Adipocyte (in vitro differentiated cells): ENCODE data around the gene RNF14.

Experiments used
- DNase-seq: peaks from one replicate; pipeline ENCODE4 v3.0.0-alpha.2; 2015; ENCODE audit warnings: low read depth
- H3K27me3 ChIP-seq: replicated peaks from 2 replicates; pipeline ENCODE4 v1.7.0; 2013; ENCODE audit warnings: mild to moderate bottlenecking, low read length, moderate library complexity; ENCODE audit not compliant: control insufficient read depth, insufficient read depth
- H3K36me3 ChIP-seq: 2 replicates; pipeline ENCODE4 v1.7.0; 2013; ENCODE audit warnings: low read length, mild to moderate bottlenecking, moderate library complexity; ENCODE audit not compliant: control insufficient read depth, insufficient read depth, severe bottlenecking
- H3K4me1 ChIP-seq: 2 replicates; pipeline ENCODE4 v1.7.0; 2013; ENCODE audit warnings: mild to moderate bottlenecking, low read length, moderate library complexity; ENCODE audit not compliant: control insufficient read depth, insufficient read depth
- H3K4me3 ChIP-seq: 2 replicates; pipeline ENCODE4 v1.7.0; 2013; ENCODE audit warnings: mild to moderate bottlenecking, low read length, moderate library complexity
- H3K9ac ChIP-seq: 2 replicates; pipeline ENCODE4 v1.7.0; 2013; ENCODE audit warnings: mild to moderate bottlenecking, low read length, moderate library complexity
- H3K9me3 ChIP-seq: 2 replicates; pipeline ENCODE4 v1.7.0; 2013; ENCODE audit warnings: mild to moderate bottlenecking, low read length, moderate library complexity; ENCODE audit not compliant: control insufficient read depth

The RNF14 gene

DNA sequence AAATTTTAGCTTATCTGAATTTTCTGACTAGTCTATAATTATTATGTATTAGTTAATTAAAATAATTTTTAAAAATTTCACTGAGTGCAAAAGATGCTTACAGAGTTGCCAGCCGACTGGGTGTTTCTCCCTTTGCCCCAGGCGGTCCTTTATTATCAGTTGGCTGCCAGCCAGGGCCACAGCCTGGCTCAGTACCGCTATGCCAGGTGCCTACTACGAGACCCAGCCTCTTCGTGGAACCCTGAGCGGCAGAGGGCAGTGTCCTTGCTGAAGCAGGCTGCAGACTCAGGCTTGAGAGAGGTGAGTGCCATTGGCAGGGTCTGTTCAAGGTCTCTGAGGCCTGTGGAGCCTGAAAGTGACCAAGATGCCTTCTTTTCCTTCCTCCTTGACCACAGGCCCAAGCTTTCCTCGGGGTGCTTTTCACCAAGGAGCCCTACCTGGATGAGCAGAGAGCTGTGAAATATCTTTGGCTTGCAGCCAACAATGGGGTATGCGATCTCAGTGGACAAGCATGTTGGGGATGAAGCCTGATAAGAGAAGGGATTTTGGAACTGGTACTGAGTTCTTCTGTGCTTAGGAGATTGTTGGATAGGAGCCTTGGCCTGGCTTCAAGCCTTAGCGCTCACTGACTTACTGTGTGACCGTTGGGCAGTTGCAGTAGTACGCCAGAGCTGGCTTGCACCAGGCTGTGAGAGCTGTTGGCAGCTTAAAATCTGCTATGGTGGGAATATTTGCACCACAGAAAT lies 34.6 kb upstream of the RNF14 start:
- H3K4me3 ChIP-seq: no peak overlapping the region
- DNase-seq: no peak
- peaks cover 89% of the 10 kb centered on the region for H3K36me3 ChIP-seq
- H3K9me3 ChIP-seq: no peaks in the 10 kb centered on the region
- H3K9ac ChIP-seq: no peak overlapping the region
- H3K27me3 ChIP-seq: no peaks in the 10 kb centered on the region
- peaks cover 1% of the 10 kb centered on the region for H3K4me1 ChIP-seq

GRCh38 chr5:141935538-141935937 lies 33.4 kb upstream of the RNF14 start:
- Histone ChIP-seq H3K9me3 (no peaks in the 10 kb centered on the region), H3K27me3 (no peaks in the 10 kb centered on the region), H3K9ac (no peak overlapping the region), H3K4me3 (no peak overlapping the region), H3K4me1 (peaks cover 14% of the 10 kb centered on the region), H3K36me3 (peaks cover 82% of the 10 kb centered on the region)
- no peak for DNase-seq

DNA sequence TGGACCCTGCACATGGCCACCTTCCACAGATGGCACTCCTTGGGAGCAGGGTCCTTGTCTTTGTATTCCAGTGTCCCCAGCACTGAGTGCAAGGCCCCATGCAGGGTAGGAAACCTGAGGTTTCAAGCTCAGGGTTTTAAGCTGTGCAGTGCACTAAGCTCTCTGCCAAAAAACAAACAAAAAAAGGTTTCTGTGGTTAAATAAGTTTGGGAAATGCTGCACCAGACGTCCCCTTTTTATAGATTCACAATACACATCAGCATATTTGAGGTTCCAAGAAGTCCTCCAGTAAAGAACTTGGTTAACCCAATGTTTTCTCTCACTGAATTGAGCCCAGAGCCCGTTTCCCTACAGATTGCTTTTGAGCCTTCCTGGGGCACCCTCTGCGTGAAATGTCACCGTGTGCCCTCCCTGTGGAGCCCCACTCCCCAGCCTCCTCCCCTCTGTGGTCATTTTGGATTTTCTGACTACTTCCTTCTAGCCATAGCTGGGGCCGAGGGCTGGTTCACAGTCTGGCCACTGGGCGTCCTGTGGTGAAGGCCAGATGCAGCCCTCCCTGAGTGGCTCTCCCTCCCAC lies 28.1 kb upstream of the RNF14 start:
- H3K4me1 ChIP-seq: peaks cover 35% of the 10 kb centered on the region

DNA sequence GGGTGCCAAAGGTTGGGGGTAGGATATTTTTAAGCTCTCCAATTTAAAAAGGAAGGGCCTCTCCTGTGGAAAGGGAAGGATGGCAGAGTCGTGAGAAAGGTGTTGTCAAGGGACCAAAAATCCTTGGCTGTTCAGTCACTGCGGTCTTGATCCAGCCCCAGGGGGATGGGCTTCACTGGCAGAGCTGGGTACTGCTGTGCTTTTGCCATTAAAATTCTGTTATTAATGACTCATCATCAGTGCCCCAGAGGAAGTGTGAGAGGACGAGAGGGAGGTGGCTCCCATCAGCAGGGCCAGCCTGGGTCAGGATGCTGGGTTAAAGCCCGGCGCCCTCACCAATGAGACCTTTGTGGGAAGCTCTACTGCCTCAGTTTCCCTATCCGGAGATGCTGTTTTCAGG lies 27.6 kb upstream of the RNF14 start:
- peaks cover 35% of the 10 kb centered on the region for H3K4me1 ChIP-seq
- H3K36me3 ChIP-seq: peaks cover 30% of the 10 kb centered on the region
- H3K4me3 ChIP-seq: no peak overlapping the region
- no peak for DNase-seq
- no peaks in the 10 kb centered on the region for H3K9me3 ChIP-seq
- H3K27me3 ChIP-seq: peaks cover 2% of the 10 kb centered on the region
- H3K9ac ChIP-seq: peak overlapping the region; percentile 54

More for the DNA sequence above, 28.1 kb upstream of the RNF14 start:
- peaks cover 36% of the 10 kb centered on the region for H3K36me3 ChIP-seq
- no peaks in the 10 kb centered on the region for H3K27me3 ChIP-seq
- peak; percentile 16 for DNase-seq
- peak overlapping the region; percentile 54 for H3K9ac ChIP-seq
- no peak overlapping the region for H3K4me3 ChIP-seq
- H3K9me3 ChIP-seq: no peaks in the 10 kb centered on the region

DNA sequence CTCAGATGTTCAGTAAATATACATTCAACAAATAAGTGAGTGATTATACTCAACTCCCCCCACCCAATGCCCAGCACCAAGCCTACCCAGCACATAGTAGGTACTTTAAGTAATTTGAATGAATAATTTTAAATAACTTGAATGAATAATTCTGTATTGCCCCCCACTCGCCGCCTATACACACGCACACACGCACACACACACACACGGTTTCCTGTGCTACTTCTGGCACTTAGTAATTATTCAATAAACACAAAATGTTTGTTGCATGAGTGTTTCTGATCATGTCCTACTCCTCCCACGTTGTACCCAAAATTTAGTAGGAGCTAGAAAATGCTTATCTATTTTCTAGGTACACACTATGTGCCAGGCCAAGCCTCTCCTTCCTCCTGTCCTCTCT lies 27.1 kb upstream of the RNF14 start:
- Histone ChIP-seq H3K4me1 (peaks cover 35% of the 10 kb centered on the region), H3K27me3 (peaks cover 4% of the 10 kb centered on the region), H3K9me3 (no peaks in the 10 kb centered on the region), H3K4me3 (no peak overlapping the region), H3K36me3 (peaks cover 26% of the 10 kb centered on the region), H3K9ac (peak overlapping the region; percentile 54)
- no peak for DNase-seq

DNA sequence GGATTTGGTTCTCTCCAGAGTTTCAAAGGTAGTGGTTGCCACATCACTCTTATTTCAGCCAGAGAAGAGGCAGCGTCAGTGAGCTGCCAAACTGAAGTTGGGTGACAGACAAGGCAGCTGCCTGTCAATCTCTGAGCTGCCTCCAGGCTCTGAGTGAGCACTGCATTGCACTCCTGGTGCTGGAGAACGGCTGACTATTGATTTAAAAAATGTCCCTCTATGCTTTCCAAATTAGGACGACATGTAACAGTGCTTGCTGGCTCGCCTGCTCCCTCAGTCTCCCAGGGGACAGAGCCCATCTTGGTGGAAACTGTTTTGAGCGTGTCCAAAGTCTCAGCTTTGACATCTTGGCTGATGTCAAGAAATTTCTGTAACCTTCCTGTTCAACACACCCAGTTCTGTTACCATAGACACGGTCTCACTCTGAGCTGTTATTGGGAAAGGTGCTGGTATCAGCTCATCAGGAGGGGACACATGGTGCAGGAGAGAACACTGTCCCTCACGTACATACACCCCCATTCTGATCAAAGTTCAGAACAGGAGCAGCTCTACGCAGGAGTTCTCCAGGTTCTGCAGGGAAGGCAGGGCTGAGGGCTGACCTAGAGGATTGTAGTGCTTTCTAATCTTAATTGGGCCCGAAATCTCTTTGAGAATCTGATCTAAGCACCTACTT lies 26.6 kb upstream of the RNF14 start:
- no peak for DNase-seq
- Histone ChIP-seq H3K9ac (no peak overlapping the region), H3K9me3 (no peaks in the 10 kb centered on the region), H3K4me1 (peaks cover 35% of the 10 kb centered on the region), H3K27me3 (peaks cover 4% of the 10 kb centered on the region), H3K4me3 (no peak overlapping the region), H3K36me3 (peaks cover 20% of the 10 kb centered on the region)

DNA sequence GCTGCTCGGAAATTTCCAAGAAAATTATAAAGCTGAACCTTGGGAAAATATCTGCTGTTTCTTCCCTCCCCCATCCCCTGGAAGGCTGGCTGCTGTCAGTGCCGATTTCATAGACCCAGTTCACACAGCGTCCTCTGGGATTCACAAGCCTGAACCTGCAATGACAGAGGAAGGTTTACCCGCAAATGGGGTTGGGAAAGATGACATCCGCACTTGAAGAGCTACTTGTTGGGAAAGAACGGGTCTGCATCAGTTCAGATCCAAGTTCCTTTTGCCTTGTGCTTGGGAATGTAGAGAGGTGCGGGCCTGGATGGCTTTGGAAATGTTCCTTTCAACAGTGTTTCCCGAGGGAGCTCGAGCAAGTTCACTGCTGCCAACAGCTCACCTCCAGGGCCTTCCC lies 24.8 kb upstream of the RNF14 start:
- Histone ChIP-seq H3K36me3 (peaks cover 7% of the 10 kb centered on the region), H3K9me3 (no peaks in the 10 kb centered on the region), H3K4me3 (no peak overlapping the region), H3K9ac (no peak overlapping the region), H3K4me1 (peaks cover 35% of the 10 kb centered on the region), H3K27me3 (peaks cover 4% of the 10 kb centered on the region)
- DNase-seq: no peak

DNA sequence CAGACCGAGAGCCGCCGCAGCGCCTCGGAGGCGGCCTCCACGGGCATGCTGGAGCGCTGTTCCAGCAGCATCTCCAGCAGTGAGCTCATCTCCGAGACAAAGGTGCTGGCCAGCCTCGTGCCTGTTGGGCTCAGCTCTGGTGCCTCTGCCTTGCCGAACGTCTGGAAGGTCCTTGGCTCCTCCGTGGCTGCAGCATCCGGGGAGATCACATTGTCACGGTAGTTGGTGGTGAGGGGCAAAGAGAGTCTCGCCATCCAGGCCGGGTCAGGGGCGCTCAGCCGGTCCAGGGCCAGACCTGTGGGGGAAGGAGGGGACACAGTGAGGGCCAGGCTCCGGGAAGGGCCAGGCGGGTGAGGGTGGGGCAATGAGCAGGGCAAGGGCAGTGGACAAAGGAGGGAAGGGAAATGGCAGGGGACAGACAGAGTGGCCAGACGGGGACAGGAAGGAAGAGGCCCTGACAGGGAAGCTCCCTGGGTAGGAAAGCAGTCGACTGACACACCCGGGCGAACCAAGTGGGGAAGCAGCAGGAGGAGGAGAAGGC lies 23.3 kb upstream of the RNF14 start:
- no peaks in the 10 kb centered on the region for H3K36me3 ChIP-seq
- H3K27me3 ChIP-seq: peaks cover 4% of the 10 kb centered on the region
- DNase-seq: peak; percentile 8
- no peaks in the 10 kb centered on the region for H3K9me3 ChIP-seq
- H3K4me3 ChIP-seq: no peak overlapping the region
- no peak overlapping the region for H3K9ac ChIP-seq
- H3K4me1 ChIP-seq: peaks cover 21% of the 10 kb centered on the region

DNA sequence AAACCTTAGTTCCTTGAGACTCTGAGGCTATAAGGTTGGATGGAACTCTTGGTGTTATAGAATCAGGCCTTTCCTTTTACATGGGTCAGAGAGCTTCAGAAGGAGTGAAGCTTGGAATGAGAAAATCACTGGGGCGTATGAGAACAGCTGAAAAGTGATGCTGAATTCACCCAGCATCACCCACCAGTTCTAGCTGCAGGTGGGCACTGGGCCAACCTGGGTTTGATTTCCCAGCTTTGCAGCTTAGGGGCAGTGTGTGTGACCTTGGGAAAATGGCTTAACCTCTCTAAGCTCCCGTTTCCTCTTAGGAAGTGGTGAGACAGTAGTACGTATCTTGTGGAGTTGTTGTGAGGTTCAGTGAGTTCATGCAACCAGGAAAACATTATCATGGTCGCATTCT lies 21.6 kb upstream of the RNF14 start:
- no peak for DNase-seq
- H3K4me3 ChIP-seq: no peak overlapping the region
- H3K9ac ChIP-seq: no peak overlapping the region
- no peaks in the 10 kb centered on the region for H3K36me3 ChIP-seq
- H3K27me3 ChIP-seq: peaks cover 4% of the 10 kb centered on the region
- H3K4me1 ChIP-seq: peaks cover 4% of the 10 kb centered on the region
- no peaks in the 10 kb centered on the region for H3K9me3 ChIP-seq

GRCh38 chr5:141948812-141949211 lies 20.1 kb upstream of the RNF14 start:
- no peaks in the 10 kb centered on the region for H3K36me3 ChIP-seq
- peaks cover 4% of the 10 kb centered on the region for H3K27me3 ChIP-seq
- H3K4me1 ChIP-seq: no peaks in the 10 kb centered on the region
- H3K9ac ChIP-seq: no peak overlapping the region
- no peak overlapping the region for H3K4me3 ChIP-seq
- H3K9me3 ChIP-seq: no peaks in the 10 kb centered on the region
- no peak for DNase-seq

DNA sequence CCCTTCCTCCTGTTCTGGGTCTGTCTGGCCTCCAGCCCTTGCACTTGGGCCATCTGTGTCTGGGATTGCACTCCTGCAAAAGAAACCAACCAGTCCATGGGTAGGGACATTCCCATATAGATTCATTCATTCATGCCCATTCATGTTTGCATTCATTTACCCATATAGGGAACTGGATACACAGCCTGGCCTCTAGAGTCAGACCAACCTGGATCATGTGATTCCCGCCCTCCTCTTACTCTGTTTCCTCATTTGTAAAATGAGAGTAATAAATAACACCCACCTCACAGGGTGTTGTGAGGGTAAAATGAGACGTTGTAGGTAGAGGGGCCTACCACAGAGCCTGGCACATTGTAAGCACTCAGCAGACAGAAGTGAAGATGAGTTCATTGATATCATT lies 19.4 kb upstream of the RNF14 start:
- no peak for DNase-seq
- no peaks in the 10 kb centered on the region for H3K4me1 ChIP-seq
- no peaks in the 10 kb centered on the region for H3K9me3 ChIP-seq
- H3K9ac ChIP-seq: no peak overlapping the region
- peaks cover 4% of the 10 kb centered on the region for H3K27me3 ChIP-seq
- no peaks in the 10 kb centered on the region for H3K36me3 ChIP-seq
- H3K4me3 ChIP-seq: no peak overlapping the region
